K562 treated with DMSO at 1 percent for 12 hours (cell line): ENCODE data around the gene ADAM8. TPM values are rescaled to one million over a fixed set of nuclear protein-coding genes. Genes with fewer than 3 reads are reported as not detected.

Experiments used
- total RNA-seq: library from RNA; unstranded; fragments of 300-600 nt; gene quantifications from 2 replicates; pipeline ENCODE4 v1.2.3, GENCODE V29; 2022; ENCODE audit not compliant: insufficient read depth

ADAM8 gene
- total RNA-seq = 3.5 and 5.1 TPM in 2 replicates

DNA sequence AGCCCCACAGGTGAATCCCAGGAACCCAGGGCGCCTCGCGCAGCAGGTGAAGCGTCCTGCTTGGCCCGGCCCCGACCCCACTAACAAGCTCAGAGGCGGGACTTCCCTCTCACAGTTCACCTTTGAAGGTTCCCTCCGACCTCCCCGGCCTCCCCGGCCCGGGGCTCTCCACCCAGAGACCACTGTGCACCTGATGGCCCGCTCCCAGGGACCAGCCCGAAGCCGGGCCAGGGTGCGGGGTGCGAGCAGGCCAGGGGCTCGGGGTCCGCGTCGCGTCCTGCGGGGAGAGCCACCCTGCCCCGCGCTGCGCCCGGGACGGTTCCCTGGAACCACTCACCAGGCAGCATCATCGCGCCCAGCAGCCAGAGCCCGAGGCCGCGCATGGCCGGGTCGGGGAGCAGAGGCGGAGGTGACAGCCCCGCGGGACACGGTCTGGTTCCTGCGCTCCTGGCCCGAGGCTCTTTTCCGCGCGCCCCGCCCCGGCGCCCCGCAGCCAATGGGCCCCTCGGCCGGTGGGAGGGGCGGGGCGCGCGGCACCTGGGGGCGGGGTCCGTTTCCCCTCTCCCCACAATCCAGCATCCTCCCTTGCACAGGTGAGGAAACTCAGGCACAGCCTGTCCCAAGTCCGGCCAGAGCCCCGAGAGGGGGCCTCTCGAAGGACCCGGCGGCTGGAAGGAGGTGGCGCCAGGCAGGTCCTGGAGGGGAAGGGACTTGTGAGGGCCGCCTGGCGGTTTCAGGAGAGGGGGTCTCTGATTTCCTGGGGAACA is at the start of gene ADAM8:
Gene ADAM8, minus strand, starts transcription at position 434 of the 767 bp plus-strand sequence. Its CDS starts 51 bp downstream, at position 383.

GRCh38 chr10:133308421-133309099 is 31.9 kb upstream of the ADAM8 start, which contains the start of the genes TUBGCP2 and ZNF511:
Gene TUBGCP2 (minus strand): TSS chr10:133308872. CDS start chr10:133302941, 5,931 bp downstream.
Gene ZNF511 (plus strand): TSS chr10:133308914. CDS start chr10:133308944, 30 bp downstream.

GRCh38 chr10:133237588-133238465 is 38.8 kb downstream of the ADAM8 start, which contains the start of gene VENTX:
Gene VENTX (plus strand): TSS chr10:133237855. CDS start chr10:133237915, 60 bp downstream.

GRCh38 chr10:133230044-133230361 is 46.7 kb downstream of the ADAM8 start, which contains the start of gene UTF1:
Gene UTF1 (plus strand): TSS chr10:133230217. CDS start chr10:133230289, 72 bp downstream.

Other genes starting within 250 kb of the ADAM8 start
- not detected in 2 replicates for gene ADGRA1, start 188.9 kb downstream of the ADAM8 start, total RNA-seq
- gene KNDC1, start 116.6 kb downstream of the ADAM8 start, total RNA-seq = not detected in 2 replicates
- not detected in 2 replicates for gene UTF1, start 46.7 kb downstream of the ADAM8 start, total RNA-seq
- gene VENTX, start 39.0 kb downstream of the ADAM8 start, total RNA-seq = 0.27 and 0.68 TPM in 2 replicates
- gene TUBGCP2, start 32.0 kb upstream of the ADAM8 start, total RNA-seq = 24.0 and 45.6 TPM in 2 replicates
- gene ZNF511, start 32.0 kb upstream of the ADAM8 start, total RNA-seq = 48.4 and 51.7 TPM in 2 replicates
- not detected in 2 replicates for gene CALY, start 60.0 kb upstream of the ADAM8 start, total RNA-seq
- gene PRAP1, start 70.5 kb upstream of the ADAM8 start, total RNA-seq = not detected in 2 replicates
- 15.8 and 25.6 TPM in 2 replicates for gene FUOM, start 81.2 kb upstream of the ADAM8 start, total RNA-seq
- gene ECHS1, start 96.5 kb upstream of the ADAM8 start, total RNA-seq = 83.9 and 92.5 TPM in 2 replicates
- gene PAOX, start 102.4 kb upstream of the ADAM8 start, total RNA-seq = 5.8 and 6.5 TPM in 2 replicates
- gene MTG1, start 117.3 kb upstream of the ADAM8 start, total RNA-seq = 24.9 and 27.5 TPM in 2 replicates
- gene SPRN, start 147.8 kb upstream of the ADAM8 start, total RNA-seq = 0.68 and 2.4 TPM in 2 replicates
- 2.0 and 5.6 TPM in 2 replicates for gene SCART1, start 177.1 kb upstream of the ADAM8 start, total RNA-seq